ENCODE results near the gene USP44. TPM values are rescaled to one million over a fixed set of nuclear protein-coding genes. Genes with fewer than 3 reads are reported as not detected.

The USP44 gene
- 3.9 and 5.2 TPM in 2 replicates for total RNA-seq

- no peak for DNase-seq (ENCODE audit: low read depth)
- H3K4me3 ChIP-seq (ENCODE audit: low read depth, low read length): no peak within 1 kb of the TSS
- no peak for TF ChIP-seq CTCF (IDR thresholded peaks at IDR 0.05; ENCODE audit: insufficient read depth, low read depth, low read length)
These were observed at the start of gene USP44 for GRCh38 chr12:95551305-95551704. Gene USP44, minus strand, starts transcription at chr12:95551476. Its CDS starts 17,220 bp downstream, at chr12:95534256.

- no peak overlapping the region for H3K4me3 ChIP-seq (ENCODE audit: low read depth, low read length)
- DNase-seq (ENCODE audit: low read depth): no peak
- no peak for TF ChIP-seq CTCF (IDR thresholded peaks at IDR 0.05; ENCODE audit: insufficient read depth, low read depth, low read length)
These were observed 49.3 kb upstream of the USP44 start for GRCh38 chr12:95600567-95600966.

- H3K4me3 ChIP-seq (ENCODE audit: low read depth, low read length): no peak overlapping the region
- no peak for DNase-seq (ENCODE audit: low read depth)
- no peak for TF ChIP-seq CTCF (IDR thresholded peaks at IDR 0.05; ENCODE audit: insufficient read depth, low read depth, low read length)
These were observed 48.6 kb upstream of the USP44 start for GRCh38 chr12:95599880-95600279.

- no peak overlapping the region for H3K4me3 ChIP-seq (ENCODE audit: low read depth, low read length)
- TF ChIP-seq CTCF (IDR thresholded peaks at IDR 0.05; ENCODE audit: insufficient read depth, low read depth, low read length): no peak
- no peak for DNase-seq (ENCODE audit: low read depth)
These were observed 42.9 kb upstream of the USP44 start for GRCh38 chr12:95594136-95594535.

- DNase-seq (ENCODE audit: low read depth): no peak
These were observed 42.1 kb upstream of the USP44 start for GRCh38 chr12:95593266-95593871.

GRCh38 chr12:95591731-95592130 lies 40.5 kb upstream of the USP44 start:
- no peak for TF ChIP-seq CTCF (IDR thresholded peaks at IDR 0.05; ENCODE audit: insufficient read depth, low read depth, low read length)
- H3K4me3 ChIP-seq (ENCODE audit: low read depth, low read length): no peak overlapping the region
- DNase-seq (ENCODE audit: low read depth): no peak

More at GRCh38 chr12:95593266-95593871, 42.1 kb upstream of the USP44 start:
- no peak for TF ChIP-seq CTCF (IDR thresholded peaks at IDR 0.05; ENCODE audit: insufficient read depth, low read depth, low read length)
- no peak overlapping the region for H3K4me3 ChIP-seq (ENCODE audit: low read depth, low read length)

- no peak for TF ChIP-seq CTCF (IDR thresholded peaks at IDR 0.05; ENCODE audit: insufficient read depth, low read depth, low read length)
- DNase-seq (ENCODE audit: low read depth): no peak
These were observed 39.5 kb upstream of the USP44 start for GRCh38 chr12:95590775-95591174.

More at GRCh38 chr12:95590775-95591174, 39.5 kb upstream of the USP44 start:
- no peak overlapping the region for H3K4me3 ChIP-seq (ENCODE audit: low read depth, low read length)
